GM18517 (cell line): ENCODE measurements around the gene SDF4.
"Not testable (repeated sequence)": the region's sequence is repeated elsewhere in the genome, so short reads cannot be mapped to it uniquely, and the experiment has no call there.

Experiments used
- ATAC-seq: cut with Tn5 transposase; IDR thresholded peaks from one replicate; pipeline ENCODE4 v1.9.1; 2021; ENCODE audit warnings: mild to moderate bottlenecking, moderate library complexity; ENCODE audit not compliant: unreplicated experiment

The SDF4 gene

GRCh38 chr1:1259951-1260600, 28.3 kb upstream of the SDF4 start:
- no peak for ATAC-seq

- ATAC-seq: no peak
These were observed 27.7 kb upstream of the SDF4 start for GRCh38 chr1:1259540-1259939.

GRCh38 chr1:1259119-1259488, 27.3 kb upstream of the SDF4 start:
- ATAC-seq: no peak

- no peak for ATAC-seq
These were observed 25.4 kb upstream of the SDF4 start for GRCh38 chr1:1256956-1257871.

- no peak for ATAC-seq
These were observed 23.8 kb upstream of the SDF4 start for GRCh38 chr1:1255611-1256010.

- no peak for ATAC-seq
These were observed 23.3 kb upstream of the SDF4 start for GRCh38 chr1:1255078-1255477.

- ATAC-seq: no peak
These were observed 22.8 kb upstream of the SDF4 start for GRCh38 chr1:1254667-1254998.

- no peak for ATAC-seq
These were observed 22.3 kb upstream of the SDF4 start for GRCh38 chr1:1253972-1254666.

GRCh38 chr1:1253314-1253713, 21.5 kb upstream of the SDF4 start:
- no peak for ATAC-seq

- no peak for ATAC-seq
These were observed 19.0 kb upstream of the SDF4 start for GRCh38 chr1:1250786-1251284.

GRCh38 chr1:1248009-1248913, 16.5 kb upstream of the SDF4 start:
- not testable (repeated sequence) for ATAC-seq

GRCh38 chr1:1247341-1247913, 15.6 kb upstream of the SDF4 start:
- ATAC-seq: no peak

- no peak for ATAC-seq
These were observed 15.0 kb upstream of the SDF4 start, which contains the start of gene C1QTNF12 for GRCh38 chr1:1246577-1247340. C1QTNF12 (minus strand) TSS chr1:1246722; CDS start chr1:1246690, 32 bp downstream.

GRCh38 chr1:1245817-1246576, 14.2 kb upstream of the SDF4 start:
- ATAC-seq: no peak

- no peak for ATAC-seq
These were observed 13.5 kb upstream of the SDF4 start for GRCh38 chr1:1245178-1245816.

GRCh38 chr1:1244192-1244811, 12.5 kb upstream of the SDF4 start:
- no peak for ATAC-seq

GRCh38 chr1:1243807-1244191, 12.0 kb upstream of the SDF4 start:
- ATAC-seq: no peak

GRCh38 chr1:1243266-1243660, 11.5 kb upstream of the SDF4 start:
- ATAC-seq: no peak
